GM19395 (cell line): Measurements from ENCODE around the gene MBNL2.
A peak's percentile ranks its signal among the peaks of the same experiment; 100 is the strongest.

ENCODE experiments used
- ATAC-seq: cut with Tn5 transposase; IDR thresholded peaks from one replicate; pipeline ENCODE4 v1.9.1; 2021; ENCODE audit warnings: mild to moderate bottlenecking, moderate library complexity; ENCODE audit not compliant: unreplicated experiment

The MBNL2 gene

GRCh38 chr13:97434397-97435201, 212.5 kb downstream of the MBNL2 start:
- peak; percentile 2 for ATAC-seq

- no peak for ATAC-seq
Observed at GRCh38 chr13:97435323-97435722, 213.2 kb downstream of the MBNL2 start.

GRCh38 chr13:97435794-97436193, 213.7 kb downstream of the MBNL2 start:
- ATAC-seq = no peak

GRCh38 chr13:97436845-97437244, 214.7 kb downstream of the MBNL2 start:
- no peak for ATAC-seq

GRCh38 chr13:97437729-97438128, 215.6 kb downstream of the MBNL2 start:
- ATAC-seq = no peak

- ATAC-seq = no peak
Observed at GRCh38 chr13:97438856-97439595, 216.9 kb downstream of the MBNL2 start.

GRCh38 chr13:97440598-97441170, 218.6 kb downstream of the MBNL2 start:
- no peak for ATAC-seq

- peak; percentile 51 for ATAC-seq
Observed at GRCh38 chr13:97441368-97441767, 219.2 kb downstream of the MBNL2 start.
